ENCODE results near the gene MTCH2.
A peak's percentile ranks its signal among the peaks of the same experiment; 100 is the strongest.

DNA sequence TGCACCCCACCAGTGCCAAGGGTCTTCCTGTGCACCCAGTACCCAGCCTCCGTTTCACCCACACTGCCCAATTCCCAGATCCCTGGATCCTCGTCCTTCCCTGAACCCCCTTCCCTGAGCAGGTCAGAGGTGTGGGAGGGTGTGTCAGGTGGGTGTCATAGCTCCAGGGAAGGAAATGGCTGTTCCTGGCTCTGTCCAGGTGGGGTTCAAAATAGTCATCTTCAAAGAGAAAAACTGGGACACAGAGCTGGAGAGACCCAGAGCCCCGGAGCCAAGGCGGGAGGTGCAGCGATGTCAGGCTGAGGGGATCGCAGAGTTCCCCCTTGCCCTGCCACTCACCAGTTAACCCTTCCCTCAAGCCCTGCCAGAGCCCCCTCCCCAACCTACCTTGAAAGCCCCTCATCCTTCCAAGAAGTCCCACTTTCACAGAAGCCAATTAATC lies 48.8 kb downstream of the MTCH2 start:
- TF ChIP-seq, protein P1, sequence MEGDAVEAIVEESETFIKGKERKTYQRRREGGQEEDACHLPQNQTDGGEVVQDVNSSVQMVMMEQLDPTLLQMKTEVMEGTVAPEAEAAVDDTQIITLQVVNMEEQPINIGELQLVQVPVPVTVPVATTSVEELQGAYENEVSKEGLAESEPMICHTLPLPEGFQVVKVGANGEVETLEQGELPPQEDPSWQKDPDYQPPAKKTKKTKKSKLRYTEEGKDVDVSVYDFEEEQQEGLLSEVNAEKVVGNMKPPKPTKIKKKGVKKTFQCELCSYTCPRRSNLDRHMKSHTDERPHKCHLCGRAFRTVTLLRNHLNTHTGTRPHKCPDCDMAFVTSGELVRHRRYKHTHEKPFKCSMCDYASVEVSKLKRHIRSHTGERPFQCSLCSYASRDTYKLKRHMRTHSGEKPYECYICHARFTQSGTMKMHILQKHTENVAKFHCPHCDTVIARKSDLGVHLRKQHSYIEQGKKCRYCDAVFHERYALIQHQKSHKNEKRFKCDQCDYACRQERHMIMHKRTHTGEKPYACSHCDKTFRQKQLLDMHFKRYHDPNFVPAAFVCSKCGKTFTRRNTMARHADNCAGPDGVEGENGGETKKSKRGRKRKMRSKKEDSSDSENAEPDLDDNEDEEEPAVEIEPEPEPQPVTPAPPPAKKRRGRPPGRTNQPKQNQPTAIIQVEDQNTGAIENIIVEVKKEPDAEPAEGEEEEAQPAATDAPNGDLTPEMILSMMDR (IDR thresholded peaks at IDR 0.05) = no peak
- TF ChIP-seq EZH2phosphoT487 (IDR thresholded peaks at IDR 0.05) = no peak
- peak; percentile 22 for TF ChIP-seq EZH2 (IDR thresholded peaks at IDR 0.05)

All from neural progenitor cell (in vitro differentiated cells).